NOMO-1 treated with dmso at 0.1 percent for 144 hours (cell line): ENCODE measurements around the gene RTN4R.

Experiments
- DNase-seq: peaks from one replicate; lab custom pipeline; 2025; ENCODE audit not compliant: unreplicated experiment; lab: John Stamatoyannopoulos, UW

Gene RTN4R

GRCh38 chr22:20258584-20259326, 9.4 kb downstream of the RTN4R start:
- DNase-seq: no peak

- no peak for DNase-seq
These were observed 10.2 kb downstream of the RTN4R start for GRCh38 chr22:20258021-20258299.

- DNase-seq: no peak
These were observed 10.7 kb downstream of the RTN4R start for GRCh38 chr22:20257212-20258020.

- no peak for DNase-seq
These were observed 11.4 kb downstream of the RTN4R start for GRCh38 chr22:20256551-20257211.

GRCh38 chr22:20256027-20256426, 12.1 kb downstream of the RTN4R start:
- no peak for DNase-seq

- no peak for DNase-seq
These were observed 12.9 kb downstream of the RTN4R start for GRCh38 chr22:20254975-20255946.

- DNase-seq: no peak
These were observed 15.0 kb downstream of the RTN4R start for GRCh38 chr22:20253161-20253560.

- no peak for DNase-seq
These were observed 16.1 kb downstream of the RTN4R start for GRCh38 chr22:20251981-20252380.

- no peak for DNase-seq
These were observed 16.6 kb downstream of the RTN4R start for GRCh38 chr22:20251491-20251890.

- no peak for DNase-seq
These were observed 18.2 kb downstream of the RTN4R start for GRCh38 chr22:20249797-20250354.

- no peak for DNase-seq
These were observed 19.6 kb downstream of the RTN4R start for GRCh38 chr22:20248461-20248978.

GRCh38 chr22:20247608-20248171, 20.4 kb downstream of the RTN4R start:
- no peak for DNase-seq

- DNase-seq: no peak
These were observed 21.1 kb downstream of the RTN4R start for GRCh38 chr22:20247010-20247505.

GRCh38 chr22:20246368-20247009, 21.6 kb downstream of the RTN4R start:
- no peak for DNase-seq

GRCh38 chr22:20245577-20246367, 22.3 kb downstream of the RTN4R start:
- DNase-seq: no peak

GRCh38 chr22:20244691-20245576, 23.2 kb downstream of the RTN4R start:
- no peak for DNase-seq

- no peak for DNase-seq
These were observed 23.9 kb downstream of the RTN4R start for GRCh38 chr22:20244250-20244648.
